ENCODE measurements around the gene PCNX1.

GRCh38 chr14:70898111-70898745 is 9.0 kb upstream of the PCNX1 start:
- TF ChIP-seq TAF1 (conservative IDR thresholded peaks at IDR 0.05) (no peak), CTCF (IDR thresholded peaks at IDR 0.05; ENCODE audit: low read depth, low read length, missing input control) (no peak), ZBTB33 (IDR thresholded peaks at IDR 0.05) (no peak), EGR1 (IDR thresholded peaks at IDR 0.05; ENCODE audit: low read depth in 2 of 2) (no peak), YY1 (IDR thresholded peaks at IDR 0.05) (no peak), GABPA (IDR thresholded peaks at IDR 0.05 in 1 of 2, conservative IDR thresholded peaks at IDR 0.05 in 1 of 2) (no peak), REST (IDR thresholded peaks at IDR 0.05) (no peak)
- TF ChIP-seq, protein P1, sequence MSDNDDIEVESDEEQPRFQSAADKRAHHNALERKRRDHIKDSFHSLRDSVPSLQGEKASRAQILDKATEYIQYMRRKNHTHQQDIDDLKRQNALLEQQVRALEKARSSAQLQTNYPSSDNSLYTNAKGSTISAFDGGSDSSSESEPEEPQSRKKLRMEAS (IDR thresholded peaks at IDR 0.05): no peak

Data from liver (tissue), 3 donors.